B cell (primary cell): ENCODE results near the gene PLA2G12B.

Experiments used
- EZH2 ChIP-seq: IDR thresholded peaks from 2 replicates; pipeline ENCODE4 v1.6.1; 2012; ENCODE audit warnings: borderline replicate concordance, low read depth, mild to moderate bottlenecking, moderate library complexity, low read length; ENCODE audit not compliant: insufficient read depth, poor library complexity, severe bottlenecking
- TF ChIP-seq, protein P1 (sequence below): fragments of 200-600 bp; IDR thresholded peaks from one replicate; pipeline ENCODE4 v1.8.0; 2022; ENCODE audit warnings: antibody characterized with exemption, mild to moderate bottlenecking

GRCh38 chr10:72935361-72935760 lies 19.2 kb downstream of the PLA2G12B start:
- TF ChIP-seq, protein P1, sequence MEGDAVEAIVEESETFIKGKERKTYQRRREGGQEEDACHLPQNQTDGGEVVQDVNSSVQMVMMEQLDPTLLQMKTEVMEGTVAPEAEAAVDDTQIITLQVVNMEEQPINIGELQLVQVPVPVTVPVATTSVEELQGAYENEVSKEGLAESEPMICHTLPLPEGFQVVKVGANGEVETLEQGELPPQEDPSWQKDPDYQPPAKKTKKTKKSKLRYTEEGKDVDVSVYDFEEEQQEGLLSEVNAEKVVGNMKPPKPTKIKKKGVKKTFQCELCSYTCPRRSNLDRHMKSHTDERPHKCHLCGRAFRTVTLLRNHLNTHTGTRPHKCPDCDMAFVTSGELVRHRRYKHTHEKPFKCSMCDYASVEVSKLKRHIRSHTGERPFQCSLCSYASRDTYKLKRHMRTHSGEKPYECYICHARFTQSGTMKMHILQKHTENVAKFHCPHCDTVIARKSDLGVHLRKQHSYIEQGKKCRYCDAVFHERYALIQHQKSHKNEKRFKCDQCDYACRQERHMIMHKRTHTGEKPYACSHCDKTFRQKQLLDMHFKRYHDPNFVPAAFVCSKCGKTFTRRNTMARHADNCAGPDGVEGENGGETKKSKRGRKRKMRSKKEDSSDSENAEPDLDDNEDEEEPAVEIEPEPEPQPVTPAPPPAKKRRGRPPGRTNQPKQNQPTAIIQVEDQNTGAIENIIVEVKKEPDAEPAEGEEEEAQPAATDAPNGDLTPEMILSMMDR = no peak
- no peak for TF ChIP-seq EZH2
